NB4 (cell line): Measurements from ENCODE around the gene POLR2H.

Experiments used
- POLR2A ChIP-seq: IDR thresholded peaks from 2 replicates; pipeline ENCODE4 v1.6.1; 2011; ENCODE audit warnings: mild to moderate bottlenecking; ENCODE audit not compliant: insufficient read length; ENCODE audit errors: extremely low read depth
- TF ChIP-seq, protein P1 (sequence below): IDR thresholded peaks from one replicate; pipeline ENCODE4 v1.5.1; 2012; ENCODE audit warnings: low read depth, low read length

DNA sequence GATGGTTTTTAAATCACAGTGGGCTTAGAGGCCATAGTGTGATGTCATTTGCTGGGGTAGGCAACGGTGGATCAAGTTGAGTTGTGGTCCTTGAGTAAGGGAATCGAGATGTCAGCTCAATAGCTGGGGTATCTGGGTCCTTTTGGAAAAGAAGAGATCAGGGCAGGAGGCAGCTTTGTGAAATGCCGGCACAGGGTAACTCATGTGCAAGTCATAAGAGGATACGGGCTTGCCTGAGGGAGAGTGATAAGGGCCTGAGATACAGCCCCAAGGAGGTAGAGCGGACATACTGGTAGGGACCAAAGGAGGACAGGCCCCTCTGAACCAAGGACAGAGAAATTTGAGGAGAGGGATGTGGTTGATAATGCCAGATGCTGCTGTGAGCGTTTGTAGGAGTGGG lies 28.3 kb upstream of the POLR2H start:
- no peak for TF ChIP-seq POLR2A
- TF ChIP-seq, protein P1, sequence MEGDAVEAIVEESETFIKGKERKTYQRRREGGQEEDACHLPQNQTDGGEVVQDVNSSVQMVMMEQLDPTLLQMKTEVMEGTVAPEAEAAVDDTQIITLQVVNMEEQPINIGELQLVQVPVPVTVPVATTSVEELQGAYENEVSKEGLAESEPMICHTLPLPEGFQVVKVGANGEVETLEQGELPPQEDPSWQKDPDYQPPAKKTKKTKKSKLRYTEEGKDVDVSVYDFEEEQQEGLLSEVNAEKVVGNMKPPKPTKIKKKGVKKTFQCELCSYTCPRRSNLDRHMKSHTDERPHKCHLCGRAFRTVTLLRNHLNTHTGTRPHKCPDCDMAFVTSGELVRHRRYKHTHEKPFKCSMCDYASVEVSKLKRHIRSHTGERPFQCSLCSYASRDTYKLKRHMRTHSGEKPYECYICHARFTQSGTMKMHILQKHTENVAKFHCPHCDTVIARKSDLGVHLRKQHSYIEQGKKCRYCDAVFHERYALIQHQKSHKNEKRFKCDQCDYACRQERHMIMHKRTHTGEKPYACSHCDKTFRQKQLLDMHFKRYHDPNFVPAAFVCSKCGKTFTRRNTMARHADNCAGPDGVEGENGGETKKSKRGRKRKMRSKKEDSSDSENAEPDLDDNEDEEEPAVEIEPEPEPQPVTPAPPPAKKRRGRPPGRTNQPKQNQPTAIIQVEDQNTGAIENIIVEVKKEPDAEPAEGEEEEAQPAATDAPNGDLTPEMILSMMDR: no peak
